B cell (primary cell): Measurements from ENCODE around the gene MLLT3. TPM values are rescaled to one million over a fixed set of nuclear protein-coding genes. Genes with fewer than 3 reads are reported as not detected.

Experiments used
- ATAC-seq: fragments of 200-7000 bp; cut with Tn5 transposase; one replicate; pipeline ENCODE4 v1.10.0; 2021; ENCODE audit warnings: low read depth, mild to moderate bottlenecking, moderate number of reproducible peaks, moderate library complexity
- CTCF ChIA-PET: fragments of 350-600 bp; sonication (Branson Sonifier 250); formaldehyde crosslinking; loops from one replicate; lab custom pipeline; 2021; ENCODE audit warnings: antibody characterized with exemption, inconsistent platforms; lab: Charles Lee
- POLR2A ChIA-PET: fragments of 350-600 bp; sonication (Branson Sonifier 250); formaldehyde crosslinking; loops from one replicate; lab custom pipeline; 2021; ENCODE audit warnings: antibody characterized with exemption; lab: Charles Lee
- DNase-seq: peaks from one replicate; pipeline ENCODE4 v3.0.0; 2013
- H2AFZ ChIP-seq: 2 replicates; pipeline ENCODE4 v1.6.1; 2012; ENCODE audit warnings: mild to moderate bottlenecking, low read depth, low read length; ENCODE audit not compliant: insufficient read depth, poor library complexity, severe bottlenecking
- H3K27ac ChIP-seq, 2 donors: 1 replicate in 1 of 2; 2 replicates in 1 of 2; pipeline ENCODE4 v1.5.1; 2012 to 2013; ENCODE audit warnings: low read length in 2 of 2, mild to moderate bottlenecking in 2 of 2, moderate library complexity in 1 of 2
- H3K27me3 ChIP-seq, 4 experiments: fragments of 200-600 bp in 1 of 4; sonication (generic) in 1 of 4; replicated peaks in 1 of 4; 1 replicate in 2 of 4; 2 replicates in 2 of 4; pipeline versions ENCODE4 v1.6.1 to v1.7.0; 2013 to 2016; ENCODE audit warnings: low read length in 3 of 4, mild to moderate bottlenecking in 2 of 4, mixed read lengths in 1 of 4, moderate library complexity in 1 of 4; ENCODE audit not compliant: insufficient read depth in 4 of 4, control insufficient read depth in 3 of 4; ENCODE audit errors: control extremely low read depth in 1 of 4
- H3K36me3 ChIP-seq, 2 experiments: replicated peaks in 1 of 2; 1 replicate in 1 of 2; 2 replicates in 1 of 2; pipeline versions ENCODE4 v1.6.1 to v1.7.1; 2013; ENCODE audit warnings: low read length in 1 of 2; ENCODE audit not compliant: insufficient read depth in 2 of 2, control insufficient read depth in 1 of 2; ENCODE audit errors: control extremely low read depth in 1 of 2, extremely low read depth in 1 of 2
- H3K4me1 ChIP-seq, 2 donors: fragments of 200-600 bp in 1 of 2; sonication (generic) in 1 of 2; 1 replicate in 1 of 2; 2 replicates in 1 of 2; pipeline versions ENCODE4 v1.5.1 to v1.6.1; 2013 to 2017; ENCODE audit warnings: low read length in 2 of 2; ENCODE audit not compliant: control insufficient read depth in 2 of 2, insufficient read depth in 2 of 2
- H3K4me2 ChIP-seq: replicated peaks from 2 replicates; pipeline ENCODE3; 2012; ENCODE audit warnings: mild to moderate bottlenecking, low read depth, low read length; ENCODE audit not compliant: poor library complexity, severe bottlenecking
- H3K4me3 ChIP-seq, 5 experiments: fragments of 200-600 bp in 1 of 5; sonication (generic) in 1 of 5; 1 replicate in 3 of 5; 2 replicates in 2 of 5; pipeline versions ENCODE4 v1.5.1 to v1.7.0; 2011 to 2016; ENCODE audit warnings: low read length in 4 of 5, mild to moderate bottlenecking in 4 of 5, low read depth in 2 of 5, control low read depth in 1 of 5, moderate library complexity in 1 of 5; ENCODE audit not compliant: insufficient read depth in 1 of 5; ENCODE audit errors: control extremely low read depth in 1 of 5, extremely low read depth in 1 of 5
- H3K79me2 ChIP-seq: fragments of 200-600 bp; sonication (generic); one replicate; pipeline ENCODE4 v1.6.0; 2016; ENCODE audit warnings: low read length; ENCODE audit not compliant: control insufficient read depth, insufficient read depth
- H3K9ac ChIP-seq: fragments of 200-600 bp; sonication (generic); 2 replicates; pipeline ENCODE4 v1.6.1; 2017; ENCODE audit warnings: mild to moderate bottlenecking, low read length, moderate library complexity
- H3K9me3 ChIP-seq, 3 donors: one replicate each; pipeline versions ENCODE4 v1.6.1 to v1.7.1; 2013; ENCODE audit warnings: low read length in 2 of 3; ENCODE audit not compliant: control insufficient read depth in 2 of 3, insufficient read depth in 1 of 3; ENCODE audit errors: control extremely low read depth in 1 of 3
- H4K20me1 ChIP-seq: 2 replicates; pipeline ENCODE4 v1.6.0; 2012; ENCODE audit warnings: mild to moderate bottlenecking, low read length; ENCODE audit not compliant: insufficient read depth, control insufficient read depth, poor library complexity, severe bottlenecking
- H3K27ac Mint-ChIP-seq: one replicate; pipeline ENCODE4 v1.8.0; 2021; ENCODE audit warnings: mixed read lengths
- H3K27me3 Mint-ChIP-seq: one replicate; pipeline ENCODE4 v1.8.0; 2021; ENCODE audit warnings: mixed read lengths
- H3K4me1 Mint-ChIP-seq: one replicate; pipeline ENCODE4 v1.8.0; 2021; ENCODE audit warnings: mixed read lengths
- H3K4me3 Mint-ChIP-seq: one replicate; pipeline ENCODE4 v1.8.0; 2021; ENCODE audit warnings: mixed read lengths
- H3K9me3 Mint-ChIP-seq: one replicate; pipeline ENCODE4 v1.8.0; 2022; ENCODE audit warnings: mixed read lengths; ENCODE audit not compliant: insufficient read depth
- EZH2 ChIP-seq: IDR thresholded peaks from 2 replicates; pipeline ENCODE4 v1.6.1; 2012; ENCODE audit warnings: borderline replicate concordance, low read depth, mild to moderate bottlenecking, moderate library complexity, low read length; ENCODE audit not compliant: insufficient read depth, poor library complexity, severe bottlenecking
- WGBS: methylation state at CpG from one replicate; pipeline ENCODE4 v1.1.5; 2013; ENCODE audit warnings: missing lambda C conversion rate; ENCODE audit not compliant: insufficient coverage; 5-methylcytosine and 5-hydroxymethylcytosine counted together
- intact Hi-C: fragments of 100-400 bp; cut with micrococcal nuclease; formaldehyde crosslinking; loops from one replicate; pipeline ENCODE4 v1.10.0; 2022
- polyA plus RNA-seq: library from polyadenylated mRNA; depleted of rRNA; stranded (reverse); fragments of >200 nt; gene quantifications from 2 replicates; pipeline ENCODE4 v1.2.3, GENCODE V29; 2012
- total RNA-seq, 2 donors: library from RNA; stranded (reverse); fragments of 120-200 nt in 1 of 2; gene quantifications; 1 replicate in 1 of 2; 2 replicates in 1 of 2; pipeline versions ENCODE4 v1.2.3 to v1.2.4, GENCODE V29; 2013 to 2022
- TF ChIP-seq, protein P1 (sequence below): fragments of 200-600 bp; IDR thresholded peaks from one replicate; pipeline ENCODE4 v1.8.0; 2022; ENCODE audit warnings: antibody characterized with exemption, mild to moderate bottlenecking

Gene MLLT3
- total and polyA plus RNA-seq, 2 donors (not counting 1 experiment from before 2014, with no cell fraction given) = 3.4 to 3.6 TPM

DNA sequence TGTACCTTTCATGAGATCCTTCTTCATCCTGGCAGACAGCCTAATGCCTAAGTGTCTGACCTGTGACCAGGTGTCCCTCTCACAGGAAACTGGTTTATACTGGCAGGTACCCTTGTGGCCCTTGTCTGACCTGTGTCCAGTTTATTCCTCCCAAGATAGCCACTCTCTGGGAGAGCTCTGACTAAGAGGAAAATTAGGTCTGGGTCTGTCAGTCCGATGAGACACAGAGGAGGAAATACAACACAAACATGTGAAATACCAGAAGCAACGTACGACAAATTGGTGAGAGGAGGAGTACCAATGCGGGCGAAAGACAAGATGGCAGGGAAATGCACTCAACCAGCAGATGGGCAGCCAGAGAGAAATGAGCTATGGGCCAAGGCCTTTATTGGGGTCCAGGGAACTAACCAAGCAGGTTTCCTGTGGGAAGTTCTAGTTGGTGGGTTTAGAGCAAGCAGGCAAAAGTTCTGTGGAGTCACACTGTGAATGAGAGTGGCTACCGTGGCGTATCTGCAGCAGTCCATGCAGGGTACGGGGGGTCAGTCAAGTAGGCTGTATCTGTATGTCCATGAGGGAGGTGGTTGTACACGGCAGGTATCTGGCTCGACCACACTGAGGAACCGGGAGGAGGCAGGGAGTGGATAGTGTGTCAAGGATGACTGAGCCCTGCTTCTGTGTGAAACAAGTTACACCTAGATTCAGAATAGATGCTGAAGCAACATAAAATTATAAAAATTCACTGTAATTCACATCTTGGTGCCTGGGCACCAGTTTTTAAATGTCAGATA, 109.0 kb downstream of the MLLT3 start:
- no peak for TF ChIP-seq EZH2
- TF ChIP-seq, protein P1, sequence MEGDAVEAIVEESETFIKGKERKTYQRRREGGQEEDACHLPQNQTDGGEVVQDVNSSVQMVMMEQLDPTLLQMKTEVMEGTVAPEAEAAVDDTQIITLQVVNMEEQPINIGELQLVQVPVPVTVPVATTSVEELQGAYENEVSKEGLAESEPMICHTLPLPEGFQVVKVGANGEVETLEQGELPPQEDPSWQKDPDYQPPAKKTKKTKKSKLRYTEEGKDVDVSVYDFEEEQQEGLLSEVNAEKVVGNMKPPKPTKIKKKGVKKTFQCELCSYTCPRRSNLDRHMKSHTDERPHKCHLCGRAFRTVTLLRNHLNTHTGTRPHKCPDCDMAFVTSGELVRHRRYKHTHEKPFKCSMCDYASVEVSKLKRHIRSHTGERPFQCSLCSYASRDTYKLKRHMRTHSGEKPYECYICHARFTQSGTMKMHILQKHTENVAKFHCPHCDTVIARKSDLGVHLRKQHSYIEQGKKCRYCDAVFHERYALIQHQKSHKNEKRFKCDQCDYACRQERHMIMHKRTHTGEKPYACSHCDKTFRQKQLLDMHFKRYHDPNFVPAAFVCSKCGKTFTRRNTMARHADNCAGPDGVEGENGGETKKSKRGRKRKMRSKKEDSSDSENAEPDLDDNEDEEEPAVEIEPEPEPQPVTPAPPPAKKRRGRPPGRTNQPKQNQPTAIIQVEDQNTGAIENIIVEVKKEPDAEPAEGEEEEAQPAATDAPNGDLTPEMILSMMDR = no peak
- peaks cover 0 to under 1% of the 10 kb centered on the region in 2 donors for H3K4me1 ChIP-seq
- ChIA-PET CTCF (no interaction called here), POLR2A (no interaction called here)
- H3K36me3 ChIP-seq = no peaks in the 10 kb centered on the region
- intact Hi-C loops = no loop called here
- H3K27ac ChIP-seq = no peak overlapping the region
- H2AFZ ChIP-seq = no peak overlapping the region
- no peak for ATAC-seq
- H3K9me3 ChIP-seq = peaks cover 0 to 4% (median 0%) of the 10 kb centered on the region in 3 donors
- DNase-seq = no peak
- no peak overlapping the region for H3K4me3 ChIP-seq
- no peak overlapping the region for H3K27ac Mint-ChIP-seq
- H3K4me1 Mint-ChIP-seq = peaks cover 1% of the 10 kb centered on the region
- no peak overlapping the region for H3K9ac ChIP-seq
- no peaks in the 10 kb centered on the region for H3K9me3 Mint-ChIP-seq
- no peaks in the 10 kb centered on the region for H3K27me3 ChIP-seq
- H3K79me2 ChIP-seq = no peaks in the 10 kb centered on the region
- no peaks in the 10 kb centered on the region for H4K20me1 ChIP-seq
- 95% methylated on average over 10 of the region's 11 CpGs for WGBS
- peaks cover 3% of the 10 kb centered on the region for H3K27me3 Mint-ChIP-seq
- no peak overlapping the region for H3K4me3 Mint-ChIP-seq
- H3K4me2 ChIP-seq = no peak overlapping the region

DNA sequence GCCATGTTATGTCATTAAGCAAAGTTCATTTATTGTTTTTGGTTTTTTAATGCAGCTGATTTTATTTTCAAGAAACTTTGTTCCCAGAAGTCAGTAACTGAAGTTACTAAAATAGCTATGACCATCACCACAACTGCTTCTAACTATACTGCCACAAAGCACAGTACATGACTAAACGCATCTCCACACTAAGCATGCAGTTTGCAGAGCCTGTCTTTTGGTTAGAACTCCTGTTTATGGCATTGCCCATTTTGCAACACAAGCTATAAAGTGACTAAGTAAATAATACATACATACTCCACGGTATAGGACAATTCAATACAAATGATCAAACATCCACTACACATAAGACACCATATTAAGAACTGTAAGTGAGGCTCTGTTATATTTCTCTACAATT, 109.7 kb downstream of the MLLT3 start:
- peaks cover 3% of the 10 kb centered on the region in 2 donors for H3K4me1 ChIP-seq
- ChIA-PET POLR2A (no interaction called here), CTCF (no interaction called here)
- DNase-seq (no peak), ATAC-seq (no peak)
- WGBS = 0% methylated on average over 1 of the region's 2 CpGs
- H3K9ac ChIP-seq = no peak overlapping the region
- no peaks in the 10 kb centered on the region for H3K79me2 ChIP-seq
- Mint-ChIP-seq H3K27me3 (peaks cover 3% of the 10 kb centered on the region), H3K27ac (no peak overlapping the region), H3K9me3 (no peaks in the 10 kb centered on the region), H3K4me1 (peaks cover 6% of the 10 kb centered on the region), H3K4me3 (no peak overlapping the region)
- H3K4me2 ChIP-seq = no peak overlapping the region
- no peak for TF ChIP-seq EZH2
- TF ChIP-seq, protein P1 = no peak
- no peaks in the 10 kb centered on the region for H3K36me3 ChIP-seq
- H4K20me1 ChIP-seq = no peaks in the 10 kb centered on the region
- no peak overlapping the region for H3K4me3 ChIP-seq
- no peaks in the 10 kb centered on the region for H3K27me3 ChIP-seq
- peaks cover 0 to 4% (median 0%) of the 10 kb centered on the region in 3 donors for H3K9me3 ChIP-seq
- no peak overlapping the region for H3K27ac ChIP-seq
- intact Hi-C loops = no loop called here
- H2AFZ ChIP-seq = no peak overlapping the region
